PC-3 (cell line): ENCODE results near the gene MTA3. TPM values are rescaled to one million over a fixed set of nuclear protein-coding genes. Genes with fewer than 3 reads are reported as not detected.

Experiments
- ATAC-seq: fragments of 200-7000 bp; cut with Tn5 transposase; 2 replicates; pipeline ENCODE4 v1.9.1; 2020; ENCODE audit warnings: mild to moderate bottlenecking, moderate library complexity
- BruUV-seq: library from RNA; stranded (reverse); fragments of 400-500 nt; replicated peaks from 2 replicates; lab custom pipeline; 2021; lab: Mats Ljungman, UMichigan
- CTCF ChIA-PET: fragments of 300-600 bp; sonication (Branson Sonifier 250); formaldehyde crosslinking; loops from one replicate; lab custom pipeline; 2022; ENCODE audit warnings: antibody characterized with exemption; lab: Charles Lee
- POLR2A ChIA-PET: fragments of 300-600 bp; sonication (Branson Sonifier 250); formaldehyde crosslinking; loops from one replicate; lab custom pipeline; 2022; ENCODE audit warnings: antibody characterized with exemption; ENCODE audit not compliant: unreplicated experiment; lab: Charles Lee
- DNase-seq: peaks from one replicate; pipeline ENCODE4 v3.0.0-alpha.2; 2015
- H2AFZ ChIP-seq: fragments of 300-600 bp; sonication (generic); 2 replicates; pipeline ENCODE4 v1.6.0; 2016; ENCODE audit warnings: antibody characterized with exemption, low read length
- H3F3A ChIP-seq: fragments of 300-600 bp; sonication (generic); one replicate; pipeline ENCODE4 v1.6.0; 2017; ENCODE audit warnings: antibody characterized with exemption, low read length, control low read depth, mild to moderate bottlenecking; ENCODE audit not compliant: unreplicated experiment
- H3K27ac ChIP-seq: fragments of 300-600 bp; sonication (generic); 2 replicates; pipeline ENCODE4 v1.5.1; 2016; ENCODE audit warnings: mild to moderate bottlenecking, low read length
- H3K27me3 ChIP-seq: fragments of 300-600 bp; sonication (generic); 2 replicates; pipeline ENCODE4 v1.6.1; 2016; ENCODE audit warnings: low read length, mixed read lengths
- H3K36me3 ChIP-seq: fragments of 300-600 bp; sonication (generic); 2 replicates; pipeline ENCODE4 v1.6.1; 2016; ENCODE audit warnings: low read depth, mixed run types, low read length, mixed read lengths
- H3K4me1 ChIP-seq: fragments of 300-600 bp; sonication (generic); 2 replicates; pipeline ENCODE4 v1.5.1; 2016; ENCODE audit warnings: low read length; ENCODE audit not compliant: insufficient read depth
- H3K4me2 ChIP-seq: fragments of 300-600 bp; sonication (generic); 2 replicates; pipeline ENCODE4 v1.6.0; 2016; ENCODE audit warnings: low read length
- H3K4me3 ChIP-seq: fragments of 300-600 bp; sonication (generic); 2 replicates; pipeline ENCODE4 v1.5.1; 2016; ENCODE audit warnings: mild to moderate bottlenecking, low read length, mixed read lengths
- H3K79me2 ChIP-seq: fragments of 300-600 bp; sonication (generic); 2 replicates; pipeline ENCODE4 v1.6.1; 2017; ENCODE audit warnings: low read length, mixed read lengths
- H3K9ac ChIP-seq: fragments of 300-600 bp; sonication (generic); 2 replicates; pipeline ENCODE4 v1.6.0; 2016; ENCODE audit warnings: mild to moderate bottlenecking, low read length
- H3K9me2 ChIP-seq: fragments of 300-600 bp; sonication (generic); replicated peaks from 2 replicates; pipeline ENCODE4 v1.6.1; 2016; ENCODE audit warnings: mixed run types, low read length, mixed read lengths
- H3K9me3 ChIP-seq: fragments of 300-600 bp; sonication (generic); 2 replicates; pipeline ENCODE4 v1.6.1; 2016; ENCODE audit warnings: low read length, mixed read lengths
- H4K20me1 ChIP-seq: fragments of 300-600 bp; sonication (generic); 2 replicates; pipeline ENCODE4 v1.6.1; 2016; ENCODE audit warnings: low read length, mixed read lengths
- CTCF ChIP-seq: fragments of 300-600 bp; sonication (generic); conservative IDR thresholded peaks from 2 replicates; pipeline ENCODE4 v1.5.1; 2017; ENCODE audit warnings: antibody characterized with exemption, low read depth, mild to moderate bottlenecking, low read length
- EZH2 ChIP-seq: fragments of 300-600 bp; sonication (generic); IDR thresholded peaks from one replicate; pipeline ENCODE4 v1.6.1; 2017; ENCODE audit warnings: antibody characterized with exemption, mild to moderate bottlenecking, low read length; ENCODE audit not compliant: unreplicated experiment
- EZH2phosphoT487 ChIP-seq: fragments of 300-600 bp; sonication (generic); IDR thresholded peaks from 2 replicates; pipeline ENCODE4 v1.6.1; 2018; ENCODE audit warnings: mild to moderate bottlenecking, antibody characterized with exemption, low read length, borderline replicate concordance
- intact Hi-C: fragments of 100-400 bp; cut with micrococcal nuclease; formaldehyde crosslinking; loops from 2 replicates; pipeline ENCODE4 v1.9.0; 2023
- total RNA-seq: library from RNA; depleted of rRNA; stranded (reverse); fragments of >200 nt; gene quantifications from 2 replicates; pipeline ENCODE4 v1.2.3, GENCODE V29; 2014

Gene MTA3
- total RNA-seq, 1 experiment from 2014 or later: 27.3 TPM

GRCh38 chr2:42789751-42790150 is 221.3 kb downstream of the MTA3 start:
- Histone ChIP-seq H3K4me2 (no peak overlapping the region), H3K36me3 (no peaks in the 10 kb centered on the region), H2AFZ (no peak overlapping the region), H3K9ac (no peak overlapping the region), H3K27ac (no peak overlapping the region), H3K4me3 (no peak overlapping the region), H3K79me2 (no peaks in the 10 kb centered on the region), H3K9me3 (no peaks in the 10 kb centered on the region), H3K9me2 (no peaks in the 10 kb centered on the region), H4K20me1 (no peaks in the 10 kb centered on the region), H3K4me1 (no peaks in the 10 kb centered on the region), H3F3A (no peaks in the 10 kb centered on the region), H3K27me3 (no peaks in the 10 kb centered on the region; the same call in 1 of the 2 replicates)
- BruUV-seq: no TSS peak
- ATAC-seq (no peak), DNase-seq (no peak)
- POLR2A ChIA-PET: no interaction called here
- intact Hi-C loops: loop anchor here (10.0 kb wide), 1 partner anchor 425 kb away; the partner anchor contains the start of gene COX7A2L
- CTCF ChIA-PET: interaction anchor here (0.6 kb wide), 1 partner anchor 40 kb away, joined by 3 read pairs; no protein-coding TSS in a partner anchor
- TF ChIP-seq EZH2phosphoT487: no peak
- no peak for TF ChIP-seq CTCF
- no peak for TF ChIP-seq EZH2

DNA sequence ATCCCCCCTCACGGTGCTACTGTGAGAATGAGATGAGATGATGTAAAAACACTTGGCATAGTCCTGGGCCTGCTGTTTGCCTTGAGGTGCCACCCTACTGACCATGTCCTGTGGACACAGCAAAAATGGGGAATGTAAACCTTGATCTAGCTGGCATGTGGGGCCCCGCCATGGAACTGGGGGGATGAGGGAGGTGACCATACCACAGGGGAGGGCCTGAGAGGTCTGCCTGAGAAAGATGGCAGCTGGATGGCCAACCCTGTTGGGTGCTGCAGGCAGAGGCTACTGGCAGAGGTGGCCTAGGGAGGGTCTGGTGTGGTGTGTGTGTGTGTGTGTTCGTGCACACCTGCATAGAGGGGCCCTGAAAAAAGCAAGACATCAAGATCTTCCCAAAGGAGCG is 223.2 kb downstream of the MTA3 start:
- CTCF ChIA-PET: no interaction called here
- no peak for DNase-seq
- TF ChIP-seq CTCF (no peak), EZH2 (no peak), EZH2phosphoT487 (no peak)

GRCh38 chr2:42792087-42792582 is 223.7 kb downstream of the MTA3 start:
- ATAC-seq: no peak
- BruUV-seq: no TSS peak
- H4K20me1 ChIP-seq: no peaks in the 10 kb centered on the region
- DNase-seq: no peak
- no peaks in the 10 kb centered on the region for H3F3A ChIP-seq
- ChIA-PET CTCF (no interaction called here), POLR2A (no interaction called here)
- no peak overlapping the region for H3K4me2 ChIP-seq
- H3K9me2 ChIP-seq: no peaks in the 10 kb centered on the region
- no peaks in the 10 kb centered on the region for H3K79me2 ChIP-seq
- no peaks in the 10 kb centered on the region for H3K4me1 ChIP-seq
- TF ChIP-seq EZH2 (no peak), CTCF (no peak), EZH2phosphoT487 (no peak)
- no peaks in the 10 kb centered on the region for H3K9me3 ChIP-seq
- H3K4me3 ChIP-seq: no peak overlapping the region
- no peak overlapping the region for H3K27ac ChIP-seq
- H2AFZ ChIP-seq: no peak overlapping the region
- H3K36me3 ChIP-seq: no peaks in the 10 kb centered on the region
- intact Hi-C loops: no loop called here
- H3K27me3 ChIP-seq: no peaks in the 10 kb centered on the region
- H3K9ac ChIP-seq: no peak overlapping the region

More for the DNA sequence above, 223.2 kb downstream of the MTA3 start:
- BruUV-seq: no TSS peak
- Histone ChIP-seq H3K4me1 (no peaks in the 10 kb centered on the region), H3F3A (no peaks in the 10 kb centered on the region), H3K4me3 (no peak overlapping the region), H3K79me2 (no peaks in the 10 kb centered on the region), H4K20me1 (no peaks in the 10 kb centered on the region), H3K27me3 (no peaks in the 10 kb centered on the region), H3K36me3 (no peaks in the 10 kb centered on the region), H3K27ac (no peak overlapping the region), H2AFZ (no peak overlapping the region), H3K4me2 (no peak overlapping the region), H3K9ac (no peak overlapping the region), H3K9me3 (no peaks in the 10 kb centered on the region), H3K9me2 (no peaks in the 10 kb centered on the region)
- intact Hi-C loops: no loop called here
- POLR2A ChIA-PET: no interaction called here
- no peak for ATAC-seq
